Lower lobe of right lung (tissue), 2 donors: ENCODE measurements around the gene TSPAN8. TPM values are rescaled to one million over a fixed set of nuclear protein-coding genes. Genes with fewer than 3 reads are reported as not detected.

ENCODE experiments used
- ATAC-seq, 2 donors: fragments of 200-7000 bp; cut with Tn5 transposase; one replicate each; pipeline ENCODE4 v1.9.1; 2020 to 2022; ENCODE audit warnings: mild to moderate bottlenecking in 2 of 2, moderate library complexity in 2 of 2
- DNase-seq: peaks from one replicate; pipeline ENCODE4 v3.0.0-alpha.2; 2020
- H3K27ac ChIP-seq: fragments of 200-600 bp; one replicate; pipeline ENCODE4 v1.8.0; 2022
- H3K27me3 ChIP-seq: fragments of 200-600 bp; one replicate; pipeline ENCODE4 v1.8.0; 2022; ENCODE audit warnings: low read depth
- H3K36me3 ChIP-seq: fragments of 200-600 bp; one replicate; pipeline ENCODE4 v1.8.0; 2022; ENCODE audit warnings: mild to moderate bottlenecking
- H3K4me1 ChIP-seq: fragments of 200-600 bp; one replicate; pipeline ENCODE4 v1.8.0; 2022
- H3K4me3 ChIP-seq: fragments of 200-600 bp; one replicate; pipeline ENCODE4 v1.8.0; 2022; ENCODE audit warnings: mild to moderate bottlenecking
- H3K9me3 ChIP-seq: fragments of 200-600 bp; one replicate; pipeline ENCODE4 v1.8.0; 2022
- intact Hi-C: fragments of 100-400 bp; cut with DNase I; formaldehyde crosslinking; loops from one replicate; pipeline ENCODE4 v1.11.0; 2022
- total RNA-seq: library from RNA; stranded (reverse); fragmentation: NEBNext Ultra II Directional; extraction: Animal tissue kit (Norgen Biotek cat#: 25700); gene quantifications from one replicate; pipeline ENCODE4 v1.2.1, GENCODE V29; 2021
- TF ChIP-seq, protein P1 (sequence below): fragments of 200-600 bp; IDR thresholded peaks from one replicate; pipeline ENCODE4 v1.8.0; 2022; ENCODE audit warnings: antibody characterized with exemption, mild to moderate bottlenecking
- donor health status: DM: no; HTN: yes; CAD: no; lungs with severe emphysema.

TSPAN8 gene
- total RNA-seq, 1 donor from 2014 or later: 15.3 TPM

DNA sequence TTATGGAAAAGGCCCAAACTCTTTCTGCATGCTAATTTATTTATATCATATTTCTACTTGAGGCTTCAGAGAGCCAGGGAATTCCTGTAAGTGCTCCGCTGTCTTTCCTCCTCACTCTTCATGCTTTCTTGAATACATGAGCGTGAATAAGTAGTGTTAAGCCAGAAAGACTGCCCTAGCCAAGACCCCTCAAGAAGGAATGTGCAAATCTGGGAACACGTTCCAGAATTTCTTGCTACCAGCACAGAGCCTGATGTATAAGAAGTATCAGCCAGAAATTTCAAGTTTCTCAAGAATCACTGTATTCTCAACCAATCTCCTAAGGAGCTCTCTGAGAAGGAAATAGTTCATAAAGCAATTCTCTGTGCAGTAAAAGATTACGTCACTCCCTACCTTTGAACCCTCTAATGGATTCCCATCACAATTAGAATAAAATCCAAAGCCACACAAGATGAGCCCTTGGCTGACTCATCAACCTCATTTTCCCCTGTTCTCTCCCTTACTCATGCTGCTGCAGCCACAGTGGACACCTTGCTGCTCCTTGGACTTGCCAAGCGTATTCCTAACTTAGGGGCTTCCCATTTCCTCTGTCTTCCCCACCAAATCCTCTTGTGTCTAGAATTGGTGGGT lies 6.9 kb upstream of the TSPAN8 start:
- Histone ChIP-seq H3K27ac (no peak overlapping the region), H3K36me3 (no peaks in the 10 kb centered on the region), H3K27me3 (no peaks in the 10 kb centered on the region), H3K9me3 (no peaks in the 10 kb centered on the region), H3K4me3 (no peak overlapping the region), H3K4me1 (peaks cover 9% of the 10 kb centered on the region)
- intact Hi-C loops: no loop called here
- peak; percentile 22 to 32 for ATAC-seq
- TF ChIP-seq, protein P1, sequence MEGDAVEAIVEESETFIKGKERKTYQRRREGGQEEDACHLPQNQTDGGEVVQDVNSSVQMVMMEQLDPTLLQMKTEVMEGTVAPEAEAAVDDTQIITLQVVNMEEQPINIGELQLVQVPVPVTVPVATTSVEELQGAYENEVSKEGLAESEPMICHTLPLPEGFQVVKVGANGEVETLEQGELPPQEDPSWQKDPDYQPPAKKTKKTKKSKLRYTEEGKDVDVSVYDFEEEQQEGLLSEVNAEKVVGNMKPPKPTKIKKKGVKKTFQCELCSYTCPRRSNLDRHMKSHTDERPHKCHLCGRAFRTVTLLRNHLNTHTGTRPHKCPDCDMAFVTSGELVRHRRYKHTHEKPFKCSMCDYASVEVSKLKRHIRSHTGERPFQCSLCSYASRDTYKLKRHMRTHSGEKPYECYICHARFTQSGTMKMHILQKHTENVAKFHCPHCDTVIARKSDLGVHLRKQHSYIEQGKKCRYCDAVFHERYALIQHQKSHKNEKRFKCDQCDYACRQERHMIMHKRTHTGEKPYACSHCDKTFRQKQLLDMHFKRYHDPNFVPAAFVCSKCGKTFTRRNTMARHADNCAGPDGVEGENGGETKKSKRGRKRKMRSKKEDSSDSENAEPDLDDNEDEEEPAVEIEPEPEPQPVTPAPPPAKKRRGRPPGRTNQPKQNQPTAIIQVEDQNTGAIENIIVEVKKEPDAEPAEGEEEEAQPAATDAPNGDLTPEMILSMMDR: no peak
- DNase-seq: no peak

DNA sequence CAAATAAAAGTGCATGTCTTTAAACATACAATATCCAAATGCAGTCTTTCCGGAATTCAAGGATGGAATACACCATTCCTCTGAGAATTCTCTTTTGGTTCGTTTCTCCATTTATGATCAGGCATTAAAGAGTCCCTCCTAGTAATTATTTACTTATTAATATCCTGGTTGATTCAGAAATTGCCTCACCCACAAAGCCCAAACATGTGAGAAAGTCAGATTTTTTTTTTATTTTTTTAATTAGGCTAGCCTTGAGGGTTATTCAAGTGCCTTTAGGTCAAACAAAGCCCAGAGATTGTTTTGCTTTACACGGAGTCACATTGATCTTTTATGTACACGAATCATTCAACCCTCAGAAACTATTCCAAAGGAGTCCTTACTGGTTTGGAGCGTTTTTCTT lies 6.4 kb upstream of the TSPAN8 start:
- peak in 1 of 2 donors; percentile 41 for ATAC-seq
- no peaks in the 10 kb centered on the region for H3K9me3 ChIP-seq
- intact Hi-C loops: no loop called here
- no peak for DNase-seq
- H3K27ac ChIP-seq: no peak overlapping the region
- H3K36me3 ChIP-seq: no peaks in the 10 kb centered on the region
- no peak overlapping the region for H3K4me3 ChIP-seq
- peaks cover 13% of the 10 kb centered on the region for H3K4me1 ChIP-seq
- H3K27me3 ChIP-seq: no peaks in the 10 kb centered on the region
- TF ChIP-seq, protein P1: no peak

DNA sequence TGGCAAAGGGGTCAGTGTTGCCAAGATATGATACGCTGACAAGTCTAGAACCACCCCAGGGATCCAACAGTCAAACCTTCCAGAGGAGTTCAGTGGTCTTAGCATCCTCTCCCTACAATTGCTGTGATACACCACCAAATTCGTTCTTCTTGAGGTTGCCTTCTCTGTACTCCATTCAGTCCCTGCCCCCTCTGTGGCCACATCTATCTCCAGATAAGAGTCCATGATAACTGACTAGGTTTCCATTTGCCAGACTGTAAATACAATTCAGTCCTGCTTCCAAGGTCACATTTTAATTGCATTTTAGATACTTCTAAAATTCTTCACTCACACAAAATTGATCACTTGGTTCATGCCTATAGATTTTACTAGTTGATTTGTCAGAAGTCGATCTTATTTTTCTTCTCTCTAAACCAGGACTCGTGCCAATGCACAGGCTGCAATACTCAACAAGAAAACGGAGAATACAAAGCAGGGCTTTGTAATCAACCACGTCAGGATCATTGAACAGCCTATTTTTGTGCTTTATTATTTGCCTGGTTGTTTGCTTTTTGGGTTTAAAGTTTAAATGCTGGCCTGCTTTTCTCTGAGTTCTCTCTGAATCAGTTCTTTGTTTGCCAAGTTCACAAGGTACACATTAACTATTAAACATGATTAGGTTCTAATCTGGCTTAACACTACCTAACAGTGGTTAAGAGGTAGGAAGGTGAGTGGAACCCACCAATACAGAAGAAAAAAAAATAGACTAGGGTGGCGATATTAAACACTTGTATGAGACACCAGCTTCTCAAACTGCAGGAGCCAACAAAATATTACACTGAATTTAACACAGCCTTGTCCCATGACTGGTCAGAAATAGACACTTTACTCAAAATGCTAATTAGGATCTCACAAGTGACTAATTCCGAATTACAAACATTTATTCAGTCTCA lies 5.3 kb upstream of the TSPAN8 start:
- H3K4me3 ChIP-seq: no peak overlapping the region
- TF ChIP-seq, protein P1: no peak
- no peaks in the 10 kb centered on the region for H3K27me3 ChIP-seq
- H3K36me3 ChIP-seq: no peaks in the 10 kb centered on the region
- no peaks in the 10 kb centered on the region for H3K9me3 ChIP-seq
- no peak overlapping the region for H3K27ac ChIP-seq
- ATAC-seq: no peak
- DNase-seq: no peak
- H3K4me1 ChIP-seq: peaks cover 24% of the 10 kb centered on the region
- intact Hi-C loops: no loop called here

DNA sequence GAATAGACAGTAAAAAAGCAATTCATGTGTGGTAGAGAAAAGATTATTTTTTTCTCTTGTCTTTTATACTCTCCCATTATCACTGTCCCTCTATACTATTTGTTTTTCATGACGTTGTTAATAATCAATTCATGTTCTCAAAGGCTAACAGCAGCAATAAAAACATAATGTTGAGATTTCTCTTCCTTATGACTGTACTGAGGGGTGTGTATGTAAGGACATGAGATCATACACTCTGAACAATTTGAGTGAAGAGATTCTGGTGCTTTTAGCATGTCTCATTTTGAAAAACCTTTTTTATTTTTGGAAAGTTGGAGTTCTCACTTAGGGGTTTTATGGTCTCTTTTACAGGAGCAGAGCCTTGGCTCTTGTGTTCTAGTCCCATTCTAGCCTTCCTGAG lies 3.8 kb upstream of the TSPAN8 start:
- intact Hi-C loops: no loop called here
- Histone ChIP-seq H3K36me3 (no peaks in the 10 kb centered on the region), H3K27ac (no peak overlapping the region), H3K9me3 (no peaks in the 10 kb centered on the region), H3K4me3 (no peak overlapping the region), H3K4me1 (peaks cover 24% of the 10 kb centered on the region), H3K27me3 (no peaks in the 10 kb centered on the region)
- DNase-seq: no peak
- ATAC-seq: no peak
- TF ChIP-seq, protein P1: no peak

DNA sequence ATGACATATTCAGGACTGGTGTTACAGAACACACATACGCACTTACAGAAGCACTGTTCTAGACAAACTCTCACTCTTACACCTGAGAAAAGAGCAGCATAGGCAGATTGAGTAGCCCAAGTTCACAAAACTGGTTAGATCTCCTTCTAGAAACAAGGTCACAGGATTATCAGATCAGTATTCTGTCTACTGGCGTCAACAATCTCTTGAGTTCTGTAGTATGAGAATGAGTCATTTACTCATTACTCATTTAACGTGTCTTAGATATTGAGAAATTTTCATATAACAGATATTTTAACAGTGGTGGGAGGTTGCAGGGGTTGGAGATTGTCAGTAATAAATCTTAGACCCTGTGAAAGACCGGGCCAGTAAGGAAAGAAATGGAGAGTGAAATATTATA lies 2.8 kb upstream of the TSPAN8 start:
- Histone ChIP-seq H3K27me3 (no peaks in the 10 kb centered on the region), H3K36me3 (no peaks in the 10 kb centered on the region), H3K4me3 (no peak overlapping the region), H3K4me1 (peaks cover 24% of the 10 kb centered on the region), H3K9me3 (no peaks in the 10 kb centered on the region), H3K27ac (no peak overlapping the region)
- DNase-seq (no peak), ATAC-seq (peak; percentile 35 to 69)
- TF ChIP-seq, protein P1: no peak
- intact Hi-C loops: no loop called here
